Lung (tissue), 12 donors: Measurements from ENCODE around the gene CELSR3. TPM values are rescaled to one million over a fixed set of nuclear protein-coding genes. Genes with fewer than 3 reads are reported as not detected.

Experiments used
- ATAC-seq: fragments of 200-7000 bp; cut with Tn5 transposase; one replicate; pipeline ENCODE4 v1.9.1; 2020; ENCODE audit warnings: moderate number of reproducible peaks; ENCODE audit not compliant: insufficient read depth, low FRiP score
- DNase-seq, 3 donors: peaks; one replicate each; pipeline ENCODE4 v3.0.0-alpha.2; 2013 to 2017
- H3K27ac ChIP-seq, 2 donors: one replicate each; pipeline ENCODE4 v1.5.1; 2013; ENCODE audit warnings: mild to moderate bottlenecking in 2 of 2, moderate library complexity in 2 of 2, control low read depth in 1 of 2, inconsistent platforms in 1 of 2, low read depth in 1 of 2, low read length in 1 of 2
- H3K27me3 ChIP-seq, 3 donors: one replicate each; pipeline ENCODE4 v1.5.1; 2013; ENCODE audit warnings: low read length in 2 of 3; ENCODE audit not compliant: control insufficient read depth in 3 of 3, insufficient read depth in 3 of 3
- H3K36me3 ChIP-seq, 4 donors: one replicate each; pipeline ENCODE4 v1.5.1; 2013; ENCODE audit warnings: low read length in 4 of 4, mild to moderate bottlenecking in 1 of 4, moderate library complexity in 1 of 4; ENCODE audit not compliant: control insufficient read depth in 4 of 4, insufficient read depth in 4 of 4
- H3K4me1 ChIP-seq, 5 donors: one replicate each; pipeline ENCODE4 v1.5.1; 2013; ENCODE audit warnings: low read length in 5 of 5, mild to moderate bottlenecking in 2 of 5, moderate library complexity in 1 of 5; ENCODE audit not compliant: control insufficient read depth in 5 of 5, insufficient read depth in 5 of 5
- H3K4me3 ChIP-seq: one replicate; pipeline ENCODE4 v1.5.1; 2013; ENCODE audit warnings: mild to moderate bottlenecking, control low read depth, moderate library complexity
- H3K9ac ChIP-seq, 2 donors: one replicate each; pipeline ENCODE4 v1.5.1; 2013; ENCODE audit warnings: low read length in 2 of 2, control low read depth in 1 of 2; ENCODE audit not compliant: insufficient read depth in 1 of 2
- H3K9me3 ChIP-seq, 4 donors: one replicate each; pipeline ENCODE4 v1.5.1; 2013; ENCODE audit warnings: low read length in 3 of 4, mild to moderate bottlenecking in 1 of 4, moderate library complexity in 1 of 4; ENCODE audit not compliant: control insufficient read depth in 4 of 4, insufficient read depth in 3 of 4
- CTCF ChIP-seq: IDR thresholded peaks from 2 replicates; pipeline ENCODE4 v1.5.1; 2012; ENCODE audit warnings: mild to moderate bottlenecking; ENCODE audit errors: control extremely low read depth, extremely low read depth
- WGBS, 2 donors: extraction: QIAGEN DNeasy Blood & Tissue Kit; methylation state at CpG; one replicate each; pipeline ENCODE4 v1.1.7; 2013; 5-methylcytosine and 5-hydroxymethylcytosine counted together
- polyA plus RNA-seq, 2 donors: library from polyadenylated mRNA; stranded (reverse); fragments of 200-250 nt; gene quantifications; one replicate each; pipeline ENCODE4 v1.2.1, GENCODE V29; 2013
- total RNA-seq, 2 donors: library from RNA; depleted of rRNA in 1 of 2; stranded (reverse); fragments of >200 nt in 1 of 2; gene quantifications; one replicate each; pipeline ENCODE4 v1.2.1, GENCODE V29; 2014 to 2021
- donor health status: control.
- donor health status: control.
- donor health status: Bipolar disorder and iron deficiency.
- donor health status: healthy.
- donor health status: DM: yes; HTN: yes; CAD: no.

The CELSR3 gene
- total and polyA plus RNA-seq, 4 donors: 0.71 to 2.0 (median 1.4) TPM

- H3K4me1 ChIP-seq: no peaks in the 10 kb centered on the region
- no peak overlapping the region for H3K9ac ChIP-seq
- WGBS, 2 donors: 85 to 88% methylated on average over 13 of the region's 13 CpGs
- no peaks in the 10 kb centered on the region for H3K9me3 ChIP-seq
- no peak overlapping the region for H3K27ac ChIP-seq
- no peak for TF ChIP-seq CTCF
- peaks cover 0 to 49% (median 13%) of the 10 kb centered on the region in 4 donors for H3K36me3 ChIP-seq
- DNase-seq (no peak), ATAC-seq (no peak)
- H3K4me3 ChIP-seq: no peak overlapping the region
- H3K27me3 ChIP-seq: no peaks in the 10 kb centered on the region
Measured at GRCh38 chr3:48628277-48629017, 34.2 kb downstream of the CELSR3 start.

DNA sequence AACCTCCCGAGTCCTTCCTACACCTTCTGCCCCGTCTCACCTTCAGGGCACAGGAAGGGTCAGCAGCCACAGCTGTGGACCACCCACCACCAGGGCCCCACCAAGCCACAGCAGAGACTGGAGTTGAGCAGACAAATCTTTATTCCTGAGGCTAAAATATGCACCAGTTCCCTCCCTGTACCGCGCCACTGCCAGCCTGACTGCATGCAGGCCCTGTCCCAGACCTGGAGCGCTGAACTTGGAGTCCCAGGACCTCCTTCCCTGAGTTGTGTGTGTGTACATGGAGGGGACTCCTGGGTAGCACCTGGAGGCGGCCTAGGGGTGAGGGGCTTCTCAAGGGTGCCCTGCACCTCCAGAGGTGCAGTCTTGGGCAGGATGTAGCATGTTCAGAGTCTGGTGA is 37.1 kb downstream of the CELSR3 start:
- no peak for DNase-seq
- no peaks in the 10 kb centered on the region for H3K27me3 ChIP-seq
- no peaks in the 10 kb centered on the region for H3K4me1 ChIP-seq
- ATAC-seq: no peak
- no peak overlapping the region for H3K27ac ChIP-seq
- H3K9ac ChIP-seq: no peak overlapping the region
- TF ChIP-seq CTCF: no peak
- 93 to 98% methylated on average over 6 of the region's 6 CpGs for WGBS, 2 donors
- H3K36me3 ChIP-seq: peaks cover 0 to 26% (median 7%) of the 10 kb centered on the region in 4 donors
- no peak overlapping the region for H3K4me3 ChIP-seq
- H3K9me3 ChIP-seq: peaks cover 0 to 3% (median 0%) of the 10 kb centered on the region in 4 donors

- Histone ChIP-seq H3K36me3 (peaks cover 0 to 26% (median 5%) of the 10 kb centered on the region in 4 donors), H3K9ac (no peak overlapping the region)
Measured at GRCh38 chr3:48624767-48625166, 37.9 kb downstream of the CELSR3 start.

More at GRCh38 chr3:48624767-48625166, 37.9 kb downstream of the CELSR3 start:
- no peak for TF ChIP-seq CTCF
- DNase-seq (no peak), ATAC-seq (no peak)
- Histone ChIP-seq H3K27me3 (no peaks in the 10 kb centered on the region), H3K27ac (no peak overlapping the region), H3K4me1 (no peaks in the 10 kb centered on the region), H3K4me3 (no peak overlapping the region), H3K9me3 (peaks cover 0 to 3% (median 0%) of the 10 kb centered on the region in 4 donors)
- whole genome bisulfite sequencing, 2 donors: 94 to 96% methylated on average over 10 of the region's 10 CpGs
